Erythroblast (primary cell): ENCODE data around the gene EDC4.

Experiments
- GATA1 ChIP-seq: IDR thresholded peaks from 2 replicates; pipeline ENCODE4 v1.6.1; 2011; ENCODE audit warnings: low read depth, mild to moderate bottlenecking, control low read depth, low read length, moderate library complexity
- POLR2A ChIP-seq: IDR thresholded peaks from 2 replicates; pipeline ENCODE4 v1.6.1; 2011; ENCODE audit warnings: mild to moderate bottlenecking, low read length

GRCh38 chr16:67884684-67885083 is 11.8 kb downstream of the EDC4 start, which contains the start of gene NRN1L:
- TF ChIP-seq POLR2A (no peak), GATA1 (no peak)
